ENCODE measurements around the gene STXBP6. TPM values are rescaled to one million over a fixed set of nuclear protein-coding genes. Genes with fewer than 3 reads are reported as not detected.

The STXBP6 gene
- polyA plus RNA-seq, 1 donor from 2014 or later: 14.6 TPM

GRCh38 chr14:24972844-24973243 is 77.1 kb downstream of the STXBP6 start:
- TF ChIP-seq MXI1 (conservative IDR thresholded peaks at IDR 0.05; ENCODE audit: poor library complexity, severe bottlenecking): no peak
- Histone ChIP-seq H3K36me3 (ENCODE audit: insufficient read depth, low read length) (no peaks in the 10 kb centered on the region), H3K9me3 (ENCODE audit: low read length) (no peaks in the 10 kb centered on the region), H3K4me3 (ENCODE audit: low read length) (no peak overlapping the region), H3K9ac (ENCODE audit: low read length) (no peak overlapping the region), H3K27ac (ENCODE audit: low read length) (no peak overlapping the region), H3K9me2 (ENCODE audit: insufficient read depth, low read length) (no peaks in the 10 kb centered on the region), H4K20me1 (ENCODE audit: insufficient read depth) (no peaks in the 10 kb centered on the region), H2AFZ (ENCODE audit: low read depth, low read length) (no peak overlapping the region), H3K27me3 (ENCODE audit: insufficient read depth, low read depth, low read length) (no peaks in the 10 kb centered on the region), H3K79me2 (replicated peaks; ENCODE audit: insufficient read depth, low read length) (no peaks in the 10 kb centered on the region), H3K4me2 (ENCODE audit: low read length) (no peak overlapping the region), H3F3A (ENCODE audit: insufficient read depth, low read length, poor library complexity, severe bottlenecking) (no peaks in the 10 kb centered on the region)

- H3K9me2 ChIP-seq (ENCODE audit: insufficient read depth, low read length): no peaks in the 10 kb centered on the region
- no peaks in the 10 kb centered on the region for H3K36me3 ChIP-seq (ENCODE audit: insufficient read depth, low read length)
- no peak overlapping the region for H3K4me2 ChIP-seq (ENCODE audit: low read length)
- H3F3A ChIP-seq (ENCODE audit: insufficient read depth, low read length, poor library complexity, severe bottlenecking): no peaks in the 10 kb centered on the region
- no peak overlapping the region for H2AFZ ChIP-seq (ENCODE audit: low read depth, low read length)
- TF ChIP-seq CTCF (IDR thresholded peaks at IDR 0.05; ENCODE audit: poor library complexity, severe bottlenecking): no peak
- no peak for TF ChIP-seq SMC3 (conservative IDR thresholded peaks at IDR 0.05; ENCODE audit: poor library complexity)
- no peak for TF ChIP-seq POLR2AphosphoS5 (IDR thresholded peaks at IDR 0.05)
- TF ChIP-seq REST (IDR thresholded peaks at IDR 0.05; ENCODE audit: borderline replicate concordance): no peak
- TF ChIP-seq EZH2 (IDR thresholded peaks at IDR 0.05; ENCODE audit: borderline replicate concordance, insufficient read depth, low read length, poor library complexity, severe bottlenecking): no peak
- TF ChIP-seq RAD21 (conservative IDR thresholded peaks at IDR 0.05): no peak
- no peak for TF ChIP-seq TAF1 (IDR thresholded peaks at IDR 0.05; ENCODE audit: low read depth)
- no peak for TF ChIP-seq MXI1 (conservative IDR thresholded peaks at IDR 0.05; ENCODE audit: poor library complexity, severe bottlenecking)
- TF ChIP-seq EP300 (conservative IDR thresholded peaks at IDR 0.05; ENCODE audit: poor library complexity, severe bottlenecking): no peak
- H3K27me3 ChIP-seq (ENCODE audit: insufficient read depth, low read depth, low read length): no peaks in the 10 kb centered on the region
- H4K20me1 ChIP-seq (ENCODE audit: insufficient read depth): no peaks in the 10 kb centered on the region
- no peak overlapping the region for H3K4me3 ChIP-seq (ENCODE audit: low read length)
- no peaks in the 10 kb centered on the region for H3K9me3 ChIP-seq (ENCODE audit: low read length)
- H3K9ac ChIP-seq (ENCODE audit: low read length): no peak overlapping the region
- H3K79me2 ChIP-seq (replicated peaks; ENCODE audit: insufficient read depth, low read length): no peaks in the 10 kb centered on the region
- no peak overlapping the region for H3K27ac ChIP-seq (ENCODE audit: low read length)
These were observed 78.7 kb downstream of the STXBP6 start for GRCh38 chr14:24971255-24971654.

- TF ChIP-seq MXI1 (conservative IDR thresholded peaks at IDR 0.05; ENCODE audit: poor library complexity, severe bottlenecking): no peak
- no peak for TF ChIP-seq EZH2 (IDR thresholded peaks at IDR 0.05; ENCODE audit: borderline replicate concordance, insufficient read depth, low read length, poor library complexity, severe bottlenecking)
- TF ChIP-seq EP300 (conservative IDR thresholded peaks at IDR 0.05; ENCODE audit: poor library complexity, severe bottlenecking): no peak
- no peak for TF ChIP-seq SMC3 (conservative IDR thresholded peaks at IDR 0.05; ENCODE audit: poor library complexity)
- TF ChIP-seq RAD21 (conservative IDR thresholded peaks at IDR 0.05): no peak
- no peak for TF ChIP-seq CTCF (IDR thresholded peaks at IDR 0.05; ENCODE audit: poor library complexity, severe bottlenecking)
- TF ChIP-seq POLR2AphosphoS5 (IDR thresholded peaks at IDR 0.05): no peak
- no peak for TF ChIP-seq TAF1 (IDR thresholded peaks at IDR 0.05; ENCODE audit: low read depth)
- TF ChIP-seq REST (IDR thresholded peaks at IDR 0.05; ENCODE audit: borderline replicate concordance): no peak
- Histone ChIP-seq H3K9ac (ENCODE audit: low read length) (no peak overlapping the region), H3K9me2 (ENCODE audit: insufficient read depth, low read length) (no peaks in the 10 kb centered on the region), H4K20me1 (ENCODE audit: insufficient read depth) (no peaks in the 10 kb centered on the region), H3K79me2 (replicated peaks; ENCODE audit: insufficient read depth, low read length) (no peaks in the 10 kb centered on the region), H3K4me3 (ENCODE audit: low read length) (no peak overlapping the region), H3K9me3 (ENCODE audit: low read length) (no peaks in the 10 kb centered on the region), H2AFZ (ENCODE audit: low read depth, low read length) (no peak overlapping the region), H3K27me3 (ENCODE audit: insufficient read depth, low read depth, low read length) (no peaks in the 10 kb centered on the region), H3K4me2 (ENCODE audit: low read length) (no peak overlapping the region), H3K36me3 (ENCODE audit: insufficient read depth, low read length) (no peaks in the 10 kb centered on the region), H3K27ac (ENCODE audit: low read length) (no peak overlapping the region), H3F3A (ENCODE audit: insufficient read depth, low read length, poor library complexity, severe bottlenecking) (no peaks in the 10 kb centered on the region)
These were observed 83.4 kb downstream of the STXBP6 start for GRCh38 chr14:24966579-24966964.

All from neural cell (in vitro differentiated cells).